Kidney epithelial cell (primary cell): ENCODE results near the gene TMEFF1. TPM values are rescaled to one million over a fixed set of nuclear protein-coding genes. Genes with fewer than 3 reads are reported as not detected.

Experiments
- DNase-seq: peaks from one replicate; pipeline ENCODE4 v3.0.0-alpha.2; 2010; ENCODE audit warnings: low read depth
- H3K27me3 ChIP-seq: 2 replicates; pipeline ENCODE4 v1.6.0; 2011; ENCODE audit warnings: low read length; ENCODE audit not compliant: control insufficient read depth, insufficient read depth
- H3K36me3 ChIP-seq: 2 replicates; pipeline ENCODE4 v1.5.1; 2011; ENCODE audit warnings: low read length; ENCODE audit not compliant: control insufficient read depth, insufficient read depth
- H3K4me3 ChIP-seq: 2 replicates; pipeline ENCODE4 v1.5.1; 2011; ENCODE audit warnings: low read depth, mild to moderate bottlenecking, control low read depth, low read length
- CTCF ChIP-seq: IDR thresholded peaks from 2 replicates; pipeline ENCODE4 v1.5.1; 2011; ENCODE audit warnings: mild to moderate bottlenecking, moderate library complexity, low read length, control low read depth, inconsistent platforms; ENCODE audit not compliant: insufficient read depth, poor library complexity, severe bottlenecking
- total RNA-seq: library from RNA; depleted of rRNA; stranded (reverse); fragments of >200 nt; gene quantifications from 2 replicates; pipeline ENCODE4 v1.2.3, GENCODE V29; 2015

Gene TMEFF1
- total RNA-seq, 1 donor from 2014 or later, result 23.4 TPM

GRCh38 chr9:100619194-100619593 lies 146.2 kb downstream of the TMEFF1 start:
- Histone ChIP-seq H3K27me3 (no peaks in the 10 kb centered on the region), H3K36me3 (no peaks in the 10 kb centered on the region), H3K4me3 (no peak overlapping the region)
- no peak for DNase-seq
- no peak for TF ChIP-seq CTCF

DNA sequence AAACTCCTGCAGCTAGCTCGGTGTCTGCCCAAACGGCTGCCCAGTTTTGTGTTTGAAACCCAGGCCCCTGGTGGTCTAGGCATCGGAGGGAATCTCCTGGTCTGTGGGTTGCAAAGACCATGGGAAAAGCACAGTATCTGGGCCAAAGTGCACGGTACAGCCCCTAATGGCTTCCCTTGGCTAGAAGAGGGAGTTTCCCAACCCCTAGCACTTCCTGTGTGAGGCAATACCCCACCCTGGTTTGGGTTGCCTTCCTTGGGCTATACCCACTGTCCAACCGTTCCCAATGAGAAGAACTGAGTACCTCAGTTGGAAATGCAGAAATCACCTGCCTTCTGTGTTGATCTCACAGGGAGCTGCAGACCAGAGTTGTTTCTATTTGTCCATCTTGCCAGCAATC lies 146.7 kb downstream of the TMEFF1 start:
- TF ChIP-seq CTCF, result no peak
- Histone ChIP-seq H3K27me3 (no peaks in the 10 kb centered on the region), H3K36me3 (no peaks in the 10 kb centered on the region), H3K4me3 (no peak overlapping the region)
- no peak for DNase-seq

DNA sequence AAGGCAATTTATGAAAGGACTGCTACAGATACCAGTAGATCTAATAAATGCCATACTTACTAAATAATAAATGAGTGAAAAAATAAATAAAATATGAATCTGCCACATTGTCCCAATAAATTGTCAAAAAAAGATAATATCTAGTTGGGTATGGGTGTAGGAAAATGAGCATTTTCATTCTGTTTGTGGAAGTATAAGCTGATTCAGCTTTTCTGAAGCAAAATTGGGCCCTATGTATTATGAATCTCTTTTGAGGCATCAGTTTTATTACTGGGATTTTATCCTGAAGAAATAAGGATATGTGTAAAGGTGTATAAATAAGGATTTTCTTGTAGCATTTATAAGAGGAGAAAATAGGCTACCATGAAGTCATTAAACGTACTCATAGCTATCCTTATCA lies 151.0 kb downstream of the TMEFF1 start:
- Histone ChIP-seq H3K36me3 (no peaks in the 10 kb centered on the region), H3K27me3 (no peaks in the 10 kb centered on the region), H3K4me3 (no peak overlapping the region)
- TF ChIP-seq CTCF, result no peak
- no peak for DNase-seq

GRCh38 chr9:100626949-100627348 lies 154.0 kb downstream of the TMEFF1 start:
- H3K27me3 ChIP-seq, result no peaks in the 10 kb centered on the region
- TF ChIP-seq CTCF, result no peak
- no peaks in the 10 kb centered on the region for H3K36me3 ChIP-seq
- H3K4me3 ChIP-seq, result no peak overlapping the region
- DNase-seq, result no peak

Other genes starting within 250 kb of the TMEFF1 start
- 29.2 and 33.4 TPM in 2 replicates for gene TEX10, start 120.2 kb upstream of the TMEFF1 start, total RNA-seq
- gene MSANTD3, start 46.0 kb upstream of the TMEFF1 start, total RNA-seq, result 76.1 and 77.3 TPM in 2 replicates
- 3.1 and 3.6 TPM in 2 replicates for gene CAVIN4, start 104.9 kb downstream of the TMEFF1 start, total RNA-seq